Left lobe of liver (tissue), 2 donors: ENCODE results near the gene DHRS9. TPM values are rescaled to one million over a fixed set of nuclear protein-coding genes. Genes with fewer than 3 reads are reported as not detected.
"Not testable (repeated sequence)": the region's sequence is repeated elsewhere in the genome, so short reads cannot be mapped to it uniquely, and the experiment has no call there.

Source experiments
- ATAC-seq: fragments of 200-7000 bp; cut with Tn5 transposase; one replicate; pipeline ENCODE4 v1.9.1; 2020; ENCODE audit warnings: mild to moderate bottlenecking, moderate library complexity
- DNase-seq: peaks from one replicate; pipeline ENCODE4 v3.0.0-alpha.2; 2020; ENCODE audit warnings: low spot score
- total RNA-seq: library from RNA; stranded (reverse); gene quantifications from one replicate; pipeline ENCODE4 v1.2.1, GENCODE V29; 2021
- donor health status: DM: no; HTN: no; CAD: no; lungs with moderate emphysema.
- donor health status: DM: no; HTN: yes; CAD: no.

Gene DHRS9
- total RNA-seq, 1 donor from 2014 or later = 0.30 TPM

DNA sequence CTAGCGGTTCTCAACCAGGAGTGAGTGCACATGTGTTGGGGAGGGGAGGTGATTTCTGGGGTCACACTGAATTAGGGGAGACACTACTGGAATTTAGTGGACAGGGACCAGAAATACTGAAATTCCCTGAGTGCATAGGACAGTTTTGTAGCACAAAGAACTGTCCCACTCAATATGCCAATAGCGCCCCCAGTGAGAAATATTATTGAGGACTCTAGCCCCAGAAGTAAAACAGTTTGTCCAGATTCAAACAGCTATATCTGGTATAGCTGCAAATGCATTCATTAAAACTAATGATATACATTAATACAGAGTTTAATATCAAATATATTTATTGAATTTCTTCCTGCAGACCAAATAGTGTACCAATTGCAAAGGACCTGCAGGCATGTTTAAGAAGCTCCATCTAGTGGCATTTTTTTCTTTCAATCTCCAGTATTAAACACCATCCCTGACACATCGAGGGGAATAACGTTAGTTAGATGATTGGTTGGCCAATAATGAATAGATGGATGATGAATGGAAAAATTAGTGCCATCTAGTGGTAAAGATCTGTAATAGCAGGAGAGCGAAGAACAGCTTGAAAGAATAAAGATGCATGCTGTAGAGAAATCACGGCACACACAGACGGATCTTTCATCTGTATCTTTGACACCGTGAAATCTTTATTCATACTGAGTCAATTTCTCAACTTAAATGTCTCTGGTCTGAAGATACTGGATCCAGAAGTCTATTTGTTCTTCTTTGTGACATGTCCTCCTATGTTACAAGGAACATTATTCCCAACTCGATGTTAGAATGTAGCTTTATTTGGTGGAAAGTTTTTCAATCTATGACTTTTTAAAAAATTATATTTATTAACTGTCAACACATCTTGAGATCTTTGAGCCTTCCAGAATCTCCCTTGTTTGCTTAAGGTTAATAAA, 62.5 kb downstream of the DHRS9 start:
- peak; percentile 97 for ATAC-seq
- DNase-seq = no peak

DNA sequence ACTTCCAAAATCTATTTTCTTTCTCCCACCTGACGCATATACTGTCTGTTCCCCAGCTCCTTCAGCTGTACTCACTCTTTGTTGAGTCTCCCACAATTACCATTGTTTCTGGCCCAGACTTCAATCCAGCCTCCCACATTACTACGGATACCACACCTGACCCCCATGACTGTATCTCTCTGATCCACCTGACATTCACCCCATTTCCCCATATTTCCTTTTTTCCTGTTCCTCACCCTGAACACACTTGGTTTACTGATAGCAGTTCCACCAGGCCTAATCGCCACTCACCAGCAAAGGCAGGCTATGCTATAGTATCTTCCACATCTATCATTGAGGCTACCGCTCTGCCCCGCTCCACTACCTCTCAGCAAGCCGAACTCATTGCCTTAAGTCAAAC, 64.9 kb downstream of the DHRS9 start:
- DNase-seq, ATAC-seq: not testable (repeated sequence)

- not testable (repeated sequence) for DNase-seq, ATAC-seq
Observed at GRCh38 chr2:169136428-169136827, 67.1 kb downstream of the DHRS9 start.

DNA sequence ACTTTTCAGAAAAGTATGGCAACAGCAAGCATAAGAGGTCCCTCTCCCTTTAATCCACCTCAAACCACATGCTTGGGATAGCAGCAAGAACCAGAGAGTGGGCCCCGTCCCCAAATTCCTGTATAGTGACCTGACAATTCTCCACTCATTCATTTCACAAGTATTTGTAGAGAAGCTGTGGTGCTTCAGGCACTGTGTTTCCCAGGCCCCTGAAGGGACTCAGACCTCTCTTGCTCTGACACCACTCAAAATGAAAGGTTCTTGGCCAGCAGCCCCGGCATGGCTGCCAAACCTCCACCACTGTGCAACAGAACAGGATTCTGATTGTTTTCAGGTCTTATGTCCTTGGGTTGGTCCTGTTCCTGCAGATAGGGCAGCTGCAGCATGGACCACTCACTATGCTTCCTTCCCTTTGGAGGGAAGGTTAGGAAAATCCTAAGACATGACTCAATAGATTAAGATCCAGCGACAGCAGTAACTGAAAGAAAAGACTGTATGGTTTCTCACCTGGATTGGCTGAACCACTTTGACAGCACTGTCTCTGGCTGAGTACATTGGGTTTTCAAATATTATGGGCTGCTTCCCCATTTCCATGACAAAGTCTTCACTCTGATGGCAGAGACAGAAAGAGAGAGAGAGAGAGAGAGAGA, 67.6 kb downstream of the DHRS9 start:
- DNase-seq = no peak
- no peak for ATAC-seq

DNA sequence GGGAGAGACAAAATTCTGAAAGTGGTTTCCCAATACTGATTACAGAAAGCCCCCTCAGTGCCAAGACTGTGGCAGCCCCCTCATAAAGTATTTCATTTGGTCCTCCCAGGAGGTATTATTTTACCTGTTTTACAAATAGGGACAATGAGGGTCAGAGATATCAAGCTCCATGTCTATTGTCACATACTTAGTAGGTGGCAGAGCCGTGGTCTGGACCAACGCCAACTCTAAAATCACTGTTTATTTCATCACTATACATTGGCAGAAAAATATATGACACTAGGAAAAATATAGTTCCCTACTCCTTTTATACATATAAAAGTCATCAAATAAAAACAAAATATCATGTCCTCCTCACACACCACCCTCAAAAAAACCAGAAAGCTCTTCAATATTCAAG, 68.6 kb downstream of the DHRS9 start:
- ATAC-seq (no peak), DNase-seq (no peak)

- DNase-seq (no peak), ATAC-seq (no peak)
Observed at GRCh38 chr2:169139145-169139544, 69.8 kb downstream of the DHRS9 start.

- DNase-seq (no peak), ATAC-seq (no peak)
Observed at GRCh38 chr2:169139993-169140767, 70.8 kb downstream of the DHRS9 start.

GRCh38 chr2:169141713-169142352, 72.5 kb downstream of the DHRS9 start:
- DNase-seq = peak; percentile 58
- ATAC-seq = peak; percentile 98

GRCh38 chr2:169143998-169144397, 74.6 kb downstream of the DHRS9 start:
- ATAC-seq (no peak), DNase-seq (no peak)

Other genes starting within 250 kb of the DHRS9 start
- 0.35 TPM for gene SPC25, start 179.1 kb upstream of the DHRS9 start, total RNA-seq
- gene G6PC2, start 168.3 kb upstream of the DHRS9 start, total RNA-seq = not detected
- gene ABCB11, start 38.2 kb upstream of the DHRS9 start, total RNA-seq = 68.5 TPM